HepG2 (cell line): ENCODE data around the gene CPS1. TPM values are rescaled to one million over a fixed set of nuclear protein-coding genes. Genes with fewer than 3 reads are reported as not detected.
A peak's percentile ranks its signal among the peaks of the same experiment; 100 is the strongest.

Experiments used
- ATAC-seq: fragments of 200-7000 bp; cut with Tn5 transposase; 3 replicates; pipeline ENCODE4 v1.9.1; 2020; ENCODE audit warnings: mild to moderate bottlenecking, moderate library complexity
- BruUV-seq: library from RNA; stranded (reverse); fragments of 400-500 nt; replicated peaks from 2 replicates; lab custom pipeline; 2021; lab: Mats Ljungman, UMichigan
- CTCF ChIA-PET: fragments of 300-600 bp; formaldehyde crosslinking; extraction: SDS; loops from one replicate; lab custom pipeline; 2021; ENCODE audit warnings: low total read pairs, inconsistent platforms, low intra/inter-chr PET ratio; lab: Yijun Ruan, JAX
- POLR2A ChIA-PET: fragments of 350-600 bp; sonication (Branson Sonifier 250); formaldehyde crosslinking; loops from one replicate; lab custom pipeline; 2020; ENCODE audit warnings: antibody characterized with exemption, inconsistent platforms; lab: Yijun Ruan, JAX
- DNase-seq: peaks from one replicate; pipeline ENCODE4 v3.0.0-alpha.2; 2015; ENCODE audit warnings: low spot score
- FAIRE-seq: peaks from 3 replicates; lab custom pipeline; 2011; peaks lifted over from hg19 to GRCh38; lab: Jason Lieb, UNC
- H2AFZ ChIP-seq: one replicate; pipeline ENCODE4 v1.6.1; 2011; ENCODE audit warnings: low read length, inconsistent platforms
- H3K27ac ChIP-seq: fragments of 300-600 bp; 3 replicates; pipeline ENCODE4 v1.8.0; 2011; ENCODE audit warnings: mixed run types, mild to moderate bottlenecking, mixed read lengths, low read length, inconsistent platforms; ENCODE audit not compliant: insufficient read depth; ENCODE audit errors: extremely low read length
- H3K27me3 ChIP-seq, 2 experiments: fragments of 200-600 bp in 1 of 2; 2 replicates in 1 of 2; 3 replicates in 1 of 2; pipeline versions ENCODE4 v1.6.0 to v1.8.0; 2011; ENCODE audit warnings: low read length in 2 of 2, mild to moderate bottlenecking in 2 of 2, moderate library complexity in 2 of 2, inconsistent platforms in 1 of 2; ENCODE audit not compliant: insufficient read depth in 2 of 2, control insufficient read depth in 1 of 2
- H3K36me3 ChIP-seq, 2 experiments: fragments of 200-600 bp in 1 of 2; replicated peaks in 1 of 2; 2 replicates in 1 of 2; 3 replicates in 1 of 2; pipeline versions ENCODE4 v1.5.1 to v1.8.0; 2011; ENCODE audit warnings: low read length in 2 of 2, inconsistent platforms in 1 of 2; ENCODE audit not compliant: insufficient read depth in 2 of 2, control insufficient read depth in 1 of 2
- H3K4me1 ChIP-seq: 2 replicates; pipeline ENCODE4 v1.5.1; 2012; ENCODE audit warnings: low read length, inconsistent platforms; ENCODE audit not compliant: insufficient read depth
- H3K4me2 ChIP-seq: 2 replicates; pipeline ENCODE4 v1.6.0; 2011; ENCODE audit warnings: low read depth, low read length, inconsistent platforms
- H3K4me3 ChIP-seq, 3 experiments: fragments of 200-600 bp in 1 of 3; sonication (generic), shearing (Covaris generic) in 1 of 3; replicated peaks in 1 of 3; 2 replicates each; pipeline ENCODE4 v1.5.1; 2011 to 2016; ENCODE audit warnings: low read length in 3 of 3, inconsistent platforms in 2 of 3, low read depth in 2 of 3, mild to moderate bottlenecking in 2 of 3, control low read depth in 1 of 3, mixed read lengths in 1 of 3; ENCODE audit not compliant: insufficient read depth in 1 of 3
- H3K79me2 ChIP-seq: one replicate; pipeline ENCODE4 v1.6.1; 2011; ENCODE audit warnings: low read length, inconsistent platforms; ENCODE audit not compliant: insufficient read depth
- H3K9ac ChIP-seq: 2 replicates; pipeline ENCODE4 v1.6.0; 2011; ENCODE audit warnings: mild to moderate bottlenecking, low read depth, low read length, inconsistent platforms; ENCODE audit not compliant: insufficient read depth
- H3K9me3 ChIP-seq: 2 replicates; pipeline ENCODE4 v1.5.1; 2012; ENCODE audit warnings: mild to moderate bottlenecking, low read length
- H4K20me1 ChIP-seq: 2 replicates; pipeline ENCODE4 v1.6.0; 2011; ENCODE audit warnings: inconsistent platforms, mild to moderate bottlenecking, low read length, moderate library complexity; ENCODE audit not compliant: insufficient read depth
- CENPBD1 ChIP-seq: sonication (generic); formaldehyde crosslinking; IDR thresholded peaks from 2 replicates; pipeline ENCODE4 v1.8.0; 2022; ENCODE audit warnings: missing genetic modification reagents, low read depth, mild to moderate bottlenecking, borderline replicate concordance
- EED ChIP-seq: sonication (generic); formaldehyde crosslinking; IDR thresholded peaks from 2 replicates; pipeline ENCODE4 v1.5.0; 2020; ENCODE audit warnings: mild to moderate bottlenecking, missing genetic modification reagents
- FOSL1 ChIP-seq: sonication (generic); formaldehyde crosslinking; IDR thresholded peaks from 2 replicates; pipeline ENCODE4 v1.9.0; 2021; ENCODE audit warnings: missing genetic modification reagents, borderline replicate concordance
- FOSL2 ChIP-seq: sonication (generic); formaldehyde crosslinking; IDR thresholded peaks from 2 replicates; pipeline ENCODE4 v1.4.0; 2020; ENCODE audit warnings: missing genetic modification reagents
- FOXA3 ChIP-seq: IDR thresholded peaks from 2 replicates; pipeline ENCODE4 v1.6.1; 2016; ENCODE audit warnings: missing genetic modification reagents, missing compliant biosample characterization
- JUN ChIP-seq: sonication (generic); formaldehyde crosslinking; IDR thresholded peaks from 2 replicates; pipeline ENCODE4 v1.4.0; 2020; ENCODE audit warnings: mild to moderate bottlenecking, missing genetic modification reagents
- MAFK ChIP-seq, 2 experiments: IDR thresholded peaks in 1 of 2; conservative IDR thresholded peaks in 1 of 2; 2 replicates each; pipeline ENCODE4 v1.6.1; 2011; ENCODE audit warnings: improper control_type of control experiment in 2 of 2, low read length in 2 of 2
- MED1 ChIP-seq: sonication (generic); formaldehyde crosslinking; IDR thresholded peaks from 2 replicates; pipeline ENCODE4 v1.4.0; 2020; ENCODE audit warnings: missing genetic modification reagents
- MXI1 ChIP-seq: IDR thresholded peaks from 3 replicates; pipeline ENCODE4 v1.6.1; 2012; ENCODE audit warnings: low read depth, low read length, inconsistent platforms, borderline replicate concordance
- NR2F6 ChIP-seq, 2 experiments: IDR thresholded peaks; 2 replicates each; pipeline ENCODE4 v1.6.1; 2016; ENCODE audit warnings: antibody characterized with exemption in 1 of 2, mild to moderate bottlenecking in 1 of 2
- PAXIP1 ChIP-seq: sonication (generic); formaldehyde crosslinking; conservative IDR thresholded peaks from 2 replicates; pipeline ENCODE4 v1.4.0; 2020; ENCODE audit warnings: mild to moderate bottlenecking, missing genetic modification reagents, moderate library complexity
- SNRNP70 ChIP-seq: fragments of 200-400 bp; formaldehyde crosslinking; IDR thresholded peaks from 2 replicates; pipeline ENCODE4 v1.6.1; 2017; ENCODE audit warnings: mild to moderate bottlenecking, low read depth, low read length, moderate library complexity
- SOX6 ChIP-seq, 2 experiments: fragments of 450-650 bp in 1 of 2; sonication (generic) in 1 of 2; formaldehyde crosslinking in 1 of 2; IDR thresholded peaks; 2 replicates each; pipeline versions ENCODE4 v1.4.0 to v1.6.1; 2017 to 2020; ENCODE audit warnings: antibody characterized with exemption in 1 of 2, mild to moderate bottlenecking in 1 of 2, missing genetic modification reagents in 1 of 2
- THAP11 ChIP-seq: IDR thresholded peaks from 2 replicates; pipeline ENCODE4 v1.6.1; 2016; ENCODE audit warnings: missing biosample characterization, missing genetic modification reagents
- ZHX1 ChIP-seq: sonication (generic); formaldehyde crosslinking; IDR thresholded peaks from 2 replicates; pipeline ENCODE4 v1.8.1; 2022; ENCODE audit warnings: low read depth, mild to moderate bottlenecking, missing genetic modification reagents
- ZNF7 ChIP-seq: IDR thresholded peaks from 2 replicates; pipeline ENCODE4 v1.6.1; 2016; ENCODE audit warnings: missing biosample characterization, missing genetic modification reagents
- ZNF891 ChIP-seq: sonication (generic); formaldehyde crosslinking; IDR thresholded peaks from 2 replicates; pipeline ENCODE4 v1.5.0; 2020; ENCODE audit warnings: mild to moderate bottlenecking, missing genetic modification reagents
- WGBS: methylation state at CpG from one replicate; pipeline ENCODE4 v1.1.6; 2017; ENCODE audit warnings: low lambda C conversion rate; 5-methylcytosine and 5-hydroxymethylcytosine counted together
- in situ Hi-C: cut with HindIII; loops from 2 replicates; pipeline ENCODE4 v1.10.0; 2017; ENCODE audit warnings: low pct_unique_long_range_greater_than_20kb; ENCODE audit not compliant: extremely low pct_ligation_motif_present
- intact Hi-C: fragments of 100-400 bp; cut with micrococcal nuclease; formaldehyde crosslinking; loops from one replicate; pipeline ENCODE4 v1.10.0; 2022; ENCODE audit not compliant: unreplicated experiment
- polyA plus RNA-seq, 8 experiments: library from polyadenylated mRNA; depleted of rRNA in 3 of 8; stranded (reverse) in 7 of 8; unstranded in 1 of 8; fragments of >200 nt; fragmentation: Illumina TruSeq in 4 of 8; extraction: Trizol in 4 of 8; gene quantifications; 2 replicates each; pipeline versions ENCODE4 v1.2.1 to v1.2.3, GENCODE V29; 2011 to 2016; ENCODE audit warnings: low read depth in 4 of 8, missing spikeins in 1 of 8, mixed read lengths in 1 of 8; ENCODE audit not compliant: insufficient read depth in 1 of 8
- total RNA-seq, 5 experiments: library from RNA; depleted of rRNA; stranded (reverse); fragments of >200 nt; fragmentation: Illumina TruSeq; extraction: Trizol; gene quantifications; 2 replicates each; pipeline ENCODE4 v1.2.3, GENCODE V29; 2016; ENCODE audit warnings: low read depth in 1 of 5

Gene CPS1
- total and polyA plus RNA-seq, 2 of the 13 experiments (the other 11 are each of a cell fraction or from before 2014, with no cell fraction given): 24.4 to 51.7 TPM

DNA sequence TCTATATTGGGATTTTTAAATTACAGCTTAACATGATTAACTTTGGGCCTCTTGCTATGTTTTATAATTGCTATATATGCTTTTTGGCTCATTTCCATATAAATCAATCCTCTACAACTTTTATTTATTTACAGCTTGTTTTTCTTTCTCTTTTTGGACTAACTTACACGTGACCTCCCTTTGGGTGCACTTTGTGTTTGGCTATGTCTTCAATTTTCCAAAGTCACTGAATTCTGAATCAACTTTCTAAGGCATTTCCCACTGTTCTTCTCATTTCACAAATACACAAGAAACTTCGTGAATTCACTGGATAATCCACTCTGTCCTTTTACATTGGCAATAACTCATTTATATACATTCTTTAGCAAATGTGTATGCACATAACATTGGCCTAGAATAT, 5.4 kb upstream of the CPS1 start (continued):
- TF ChIP-seq ZHX1 (CRISPR knock-in tag) (no peak), THAP11 (CRISPR knock-in tag) (no peak), ZNF891 (CRISPR knock-in tag) (no peak), EED (no peak)

DNA sequence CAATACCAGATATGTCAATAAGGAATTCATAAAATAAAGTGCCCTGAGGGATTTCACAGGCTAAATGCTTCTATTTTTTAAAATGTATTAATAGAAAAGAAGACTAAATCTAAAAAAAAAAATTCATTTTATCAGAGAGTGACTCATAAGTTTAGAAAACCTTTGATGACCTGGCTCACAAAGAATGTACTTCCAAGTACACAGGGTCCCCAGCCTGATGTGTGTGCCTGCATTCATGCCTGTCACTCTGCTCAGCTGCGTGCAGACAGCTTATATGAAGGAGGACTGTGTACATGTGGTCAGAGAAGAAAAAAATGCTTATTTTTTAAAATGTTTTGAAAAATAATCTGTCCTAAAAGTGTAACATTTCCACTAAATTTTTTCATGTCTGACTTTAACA, 3.0 kb upstream of the CPS1 start:
- Histone ChIP-seq H3K9me3 (no peaks in the 10 kb centered on the region), H3K9ac (no peak overlapping the region), H2AFZ (no peak overlapping the region), H3K27ac (no peak overlapping the region), H3K4me1 (peaks cover 21% of the 10 kb centered on the region), H4K20me1 (no peaks in the 10 kb centered on the region), H3K79me2 (no peaks in the 10 kb centered on the region), H3K36me3 (no peaks in the 10 kb centered on the region), H3K4me2 (no peak overlapping the region), H3K4me3 (no peak overlapping the region), H3K27me3 (no peaks in the 10 kb centered on the region)
- peak; percentile 62 for DNase-seq
- FAIRE-seq: no peak
- peak; percentile 65 for ATAC-seq
- POLR2A ChIA-PET: no interaction called here
- no TSS peak for BruUV-seq
- in situ Hi-C loops (no loop called here), intact Hi-C loops (no loop called here)
- WGBS: 72% methylated on average over 1 of the region's 1 CpG
- CTCF ChIA-PET: no interaction called here
- TF ChIP-seq NR2F6 (IDR thresholded peaks at IDR 0.05) (0 out of 2 replicates have a peak, but pooled peaks have one; percentile 13), NR2F6 (CRISPR knock-in tag; IDR thresholded peaks at IDR 0.05) (no peak), ZNF7 (CRISPR knock-in tag) (peak; percentile 62; the same call in 1 of the 2 replicates), SNRNP70 (no peak), SOX6 (IDR thresholded peaks at IDR 0.05) (no peak), SOX6 (CRISPR knock-in tag; IDR thresholded peaks at IDR 0.05) (no peak), PAXIP1 (CRISPR knock-in tag) (peak; percentile 33; the same call in 1 of the 2 replicates), FOSL1 (peak; percentile 17; the same call in 1 of the 2 replicates), CENPBD1 (CRISPR knock-in tag) (no peak), FOSL2 (peak; percentile 81), MXI1 (peak; percentile 53; the same call in 1 of the 3 replicates), JUN (CRISPR knock-in tag) (0 out of 2 replicates have a peak, but pooled peaks have one; percentile 20), FOXA3 (CRISPR knock-in tag) (0 out of 2 replicates have a peak, but pooled peaks have one; percentile 25), MED1 (0 out of 2 replicates have a peak, but pooled peaks have one; percentile 16), MAFK (conservative IDR thresholded peaks at IDR 0.05 in 1 of 2, IDR thresholded peaks at IDR 0.05 in 1 of 2; ENCODE audit: low read length in 2 of 2) (no peak)
